K562 (cell line): Measurements from ENCODE around the gene KLHL22. TPM values are rescaled to one million over a fixed set of nuclear protein-coding genes. Genes with fewer than 3 reads are reported as not detected.

ENCODE experiments used
- ARID1B ChIP-seq: fragments of 450-650 bp; IDR thresholded peaks from 2 replicates; pipeline ENCODE4 v1.6.1; 2016; ENCODE audit warnings: antibody characterized with exemption, mild to moderate bottlenecking, inconsistent platforms
- CSDE1 ChIP-seq, 2 experiments: fragments of 450-650 bp; IDR thresholded peaks; 2 replicates each; pipeline ENCODE4 v1.6.1; 2016; ENCODE audit warnings: mild to moderate bottlenecking in 1 of 2
- ETV5 ChIP-seq: sonication (generic); formaldehyde crosslinking; IDR thresholded peaks from 2 replicates; pipeline ENCODE4 v1.4.0; 2020; ENCODE audit warnings: low read depth, mild to moderate bottlenecking, missing genetic modification reagents
- GABPB2 ChIP-seq: fragments of 250-450 bp; sonication (Bioruptor Pico); conservative IDR thresholded peaks from 2 replicates; pipeline ENCODE4 v1.5.1; 2021; ENCODE audit warnings: mild to moderate bottlenecking
- MCM7 ChIP-seq, 2 experiments: fragments of 450-650 bp; IDR thresholded peaks; 2 replicates each; pipeline ENCODE4 v1.6.1; 2016 to 2018
- SAP30 ChIP-seq: fragments of 200-600 bp; sonication (generic); IDR thresholded peaks from 2 replicates; pipeline ENCODE4 v1.6.1; 2012; ENCODE audit warnings: borderline replicate concordance, low read depth, mild to moderate bottlenecking, moderate library complexity, low read length, control low read depth, inconsistent platforms; ENCODE audit not compliant: insufficient read depth, poor library complexity, severe bottlenecking
- SIN3B ChIP-seq: fragments of 450-650 bp; IDR thresholded peaks from 2 replicates; pipeline ENCODE4 v1.6.1; 2017; ENCODE audit warnings: low read depth, mild to moderate bottlenecking, moderate library complexity
- SRF ChIP-seq, 2 experiments: fragments of 250-450, 450-650 bp in 1 of 2; sonication (Bioruptor Pico) in 1 of 2; sonication (generic) in 1 of 2; formaldehyde crosslinking; IDR thresholded peaks; 2 replicates each; pipeline versions ENCODE4 v1.5.0 to v1.5.1; 2020 to 2022; ENCODE audit warnings: mild to moderate bottlenecking in 1 of 2, missing genetic modification reagents in 1 of 2
- TCF7L2 ChIP-seq: fragments of 150-350 bp; IDR thresholded peaks from 2 replicates; pipeline ENCODE4 v1.6.1; 2016; ENCODE audit warnings: low read depth, mild to moderate bottlenecking, low read length, moderate library complexity
- YBX1 ChIP-seq: fragments of 450-650 bp; IDR thresholded peaks from 2 replicates; pipeline ENCODE4 v1.7.1; 2016; ENCODE audit warnings: mild to moderate bottlenecking
- ZNF184 ChIP-seq: sonication (generic); formaldehyde crosslinking; IDR thresholded peaks from 2 replicates; pipeline ENCODE4 v1.5.0; 2020; ENCODE audit warnings: missing genetic modification reagents
- ZNF24 ChIP-seq: fragments of 450-650 bp; IDR thresholded peaks from 2 replicates; pipeline ENCODE4 v1.6.1; 2016
- ZNF282 ChIP-seq: sonication (generic); formaldehyde crosslinking; IDR thresholded peaks from 2 replicates; pipeline ENCODE4 v1.8.1; 2023; ENCODE audit warnings: missing genetic modification reagents
- ZNF347 ChIP-seq: fragments of 450-650 bp; formaldehyde crosslinking; IDR thresholded peaks from 2 replicates; pipeline ENCODE4 v1.4.0; 2020; ENCODE audit warnings: low read depth, mild to moderate bottlenecking, moderate library complexity
- ZNF76 ChIP-seq: fragments of 250-450 bp; sonication (Bioruptor Pico); IDR thresholded peaks from 2 replicates; pipeline ENCODE4 v1.4.0; 2020; ENCODE audit warnings: mild to moderate bottlenecking, moderate library complexity, borderline replicate concordance
- polyA plus RNA-seq, 8 experiments: library from polyadenylated mRNA; depleted of rRNA in 4 of 8; stranded (reverse) in 5 of 8; unstranded in 3 of 8; fragments of >200 nt; fragmentation: Nextera tagmentation in 2 of 8; fragmentation: Illumina TruSeq in 1 of 8; extraction: Ambion mirVana in 2 of 8; extraction: Trizol in 1 of 8; gene quantifications; 2 replicates each; pipeline versions ENCODE4 v1.2.1 to v1.2.3, GENCODE V29; 2011 to 2014; ENCODE audit warnings: inconsistent platforms in 1 of 8, missing spikeins in 1 of 8
- total RNA-seq, 7 experiments: library from RNA; depleted of rRNA in 6 of 7; stranded (reverse); fragments of >200 nt in 6 of 7; fragmentation: Illumina TruSeq in 2 of 7; extraction: Trizol in 2 of 7; gene quantifications; 2 replicates each; pipeline versions ENCODE4 v1.2.1 to v1.2.3, GENCODE V29; 2011 to 2021; ENCODE audit warnings: low replicate concordance in 1 of 7
- TF ChIP-seq, protein P1 (sequence below), 2 experiments: fragments of 200-800 bp in 1 of 2; sonication (Bioruptor generic) in 1 of 2; sonication (generic) in 1 of 2; formaldehyde crosslinking in 1 of 2; IDR thresholded peaks in 1 of 2; conservative IDR thresholded peaks in 1 of 2; 2 replicates each; pipeline versions ENCODE4 v1.5.0 to v1.6.1; 2016 to 2020; ENCODE audit warnings: missing compliant biosample characterization in 1 of 2, missing genetic modification characterization in 1 of 2, missing genetic modification reagents in 1 of 2
- TF ChIP-seq, protein P2 (sequence below): sonication (generic); formaldehyde crosslinking; IDR thresholded peaks from 2 replicates; pipeline ENCODE4 v1.8.0; 2022; ENCODE audit warnings: missing genetic modification reagents, mild to moderate bottlenecking, borderline replicate concordance
- TF ChIP-seq, protein P3 (sequence below), 2 experiments: fragments of 450-650 bp in 1 of 2; IDR thresholded peaks; 2 replicates each; pipeline ENCODE4 v1.6.1; 2011 to 2017; ENCODE audit warnings: low read depth in 2 of 2, antibody characterized with exemption in 1 of 2, borderline replicate concordance in 1 of 2, low read length in 1 of 2, mild to moderate bottlenecking in 1 of 2, mixed read lengths in 1 of 2; ENCODE audit not compliant: control insufficient read depth in 1 of 2
- TF ChIP-seq, protein P4 (sequence below): fragments of 450-650 bp; IDR thresholded peaks from 2 replicates; pipeline ENCODE4 v1.6.1; 2016; ENCODE audit warnings: missing biosample characterization, missing genetic modification characterization
- TF ChIP-seq, protein P5 (sequence below): sonication (generic); formaldehyde crosslinking; IDR thresholded peaks from 2 replicates; pipeline ENCODE4 v1.9.0; 2022; ENCODE audit warnings: mild to moderate bottlenecking, missing genetic modification reagents

KLHL22 gene
- total and polyA plus RNA-seq, 9 of the 15 experiments (the other 6 are each of a cell fraction or from before 2014, with no cell fraction given): 1.3 to 25.6 (median 15.2) TPM

DNA sequence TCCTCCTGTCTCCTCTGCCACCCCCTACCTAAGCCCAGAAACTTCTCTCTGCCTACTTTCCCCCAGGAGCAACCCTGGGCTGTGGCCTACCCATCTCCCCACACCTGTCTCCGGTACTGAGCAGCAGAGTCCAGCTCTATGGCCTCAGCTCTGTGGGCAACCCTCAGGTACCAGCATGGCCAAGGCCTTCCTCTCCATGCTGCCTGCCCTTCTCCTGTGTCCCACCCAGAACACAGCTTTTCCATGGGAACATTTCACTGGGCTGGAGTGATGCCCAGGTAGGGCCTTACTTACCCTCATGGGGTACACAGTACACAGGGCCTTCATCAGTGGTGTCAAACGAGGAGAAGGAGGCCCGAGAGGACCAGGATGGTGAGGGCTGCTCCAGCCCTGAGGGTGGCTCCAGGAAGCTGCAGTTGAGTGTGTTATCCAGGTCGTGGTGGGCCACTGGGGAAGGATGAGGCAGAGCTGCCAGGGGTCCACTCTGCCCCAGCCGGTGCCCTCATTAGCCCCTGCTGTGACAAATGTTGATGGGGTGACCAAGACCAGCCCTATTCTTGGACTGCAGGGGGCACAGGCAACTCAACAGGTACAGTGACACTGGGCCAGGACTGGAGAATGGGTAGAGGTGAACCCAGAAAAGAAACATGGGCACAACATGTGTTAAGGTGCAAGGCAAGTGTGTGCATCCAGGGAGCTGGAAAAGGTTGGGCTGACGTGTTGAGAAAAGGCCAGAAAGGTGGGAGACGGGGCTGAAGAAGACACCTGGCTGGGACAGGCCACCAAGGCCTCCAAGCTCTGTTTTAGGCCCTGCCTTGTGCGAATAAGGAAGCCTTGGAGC lies 68.3 kb downstream of the KLHL22 start (continued):
- TF ChIP-seq ZNF76 (CRISPR knock-in tag) (no peak), ZNF184 (CRISPR knock-in tag) (peak; percentile 48; the same call in 1 of the 2 replicates), GABPB2 (CRISPR knock-in tag) (no peak), YBX1 (no peak), ETV5 (CRISPR knock-in tag) (no peak), ARID1B (no peak), ZNF347 (CRISPR knock-in tag) (no peak), SIN3B (no peak), SRF (CRISPR knock-in tag; IDR thresholded peaks at IDR 0.05) (0 out of 4 replicates have a peak, but pooled peaks of 1 of the 2 experiments have one; percentile 28), ZNF282 (CRISPR knock-in tag) (peak; percentile 71; the same call in 1 of the 2 replicates), TCF7L2 (no peak), CSDE1 (IDR thresholded peaks at IDR 0.05) (no peak), MCM7 (IDR thresholded peaks at IDR 0.05) (peak in 1 of 2 experiments; percentile 16; a peak in 1 of 4 replicates), SAP30 (no peak), ZNF24 (no peak)
- TF ChIP-seq, protein P1, sequence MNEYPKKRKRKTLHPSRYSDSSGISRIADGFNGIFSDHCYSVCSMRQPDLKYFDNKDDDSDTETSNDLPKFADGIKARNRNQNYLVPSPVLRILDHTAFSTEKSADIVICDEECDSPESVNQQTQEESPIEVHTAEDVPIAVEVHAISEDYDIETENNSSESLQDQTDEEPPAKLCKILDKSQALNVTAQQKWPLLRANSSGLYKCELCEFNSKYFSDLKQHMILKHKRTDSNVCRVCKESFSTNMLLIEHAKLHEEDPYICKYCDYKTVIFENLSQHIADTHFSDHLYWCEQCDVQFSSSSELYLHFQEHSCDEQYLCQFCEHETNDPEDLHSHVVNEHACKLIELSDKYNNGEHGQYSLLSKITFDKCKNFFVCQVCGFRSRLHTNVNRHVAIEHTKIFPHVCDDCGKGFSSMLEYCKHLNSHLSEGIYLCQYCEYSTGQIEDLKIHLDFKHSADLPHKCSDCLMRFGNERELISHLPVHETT (CRISPR knock-in tag; conservative IDR thresholded peaks at IDR 0.05 in 1 of 2, IDR thresholded peaks at IDR 0.05 in 1 of 2): 0 out of 4 replicates have a peak, but pooled peaks of 1 of the 2 experiments have one; percentile 37
- TF ChIP-seq, protein P2, sequence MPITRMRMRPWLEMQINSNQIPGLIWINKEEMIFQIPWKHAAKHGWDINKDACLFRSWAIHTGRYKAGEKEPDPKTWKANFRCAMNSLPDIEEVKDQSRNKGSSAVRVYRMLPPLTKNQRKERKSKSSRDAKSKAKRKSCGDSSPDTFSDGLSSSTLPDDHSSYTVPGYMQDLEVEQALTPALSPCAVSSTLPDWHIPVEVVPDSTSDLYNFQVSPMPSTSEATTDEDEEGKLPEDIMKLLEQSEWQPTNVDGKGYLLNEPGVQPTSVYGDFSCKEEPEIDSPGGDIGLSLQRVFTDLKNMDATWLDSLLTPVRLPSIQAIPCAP: no peak
- TF ChIP-seq, protein P3, sequence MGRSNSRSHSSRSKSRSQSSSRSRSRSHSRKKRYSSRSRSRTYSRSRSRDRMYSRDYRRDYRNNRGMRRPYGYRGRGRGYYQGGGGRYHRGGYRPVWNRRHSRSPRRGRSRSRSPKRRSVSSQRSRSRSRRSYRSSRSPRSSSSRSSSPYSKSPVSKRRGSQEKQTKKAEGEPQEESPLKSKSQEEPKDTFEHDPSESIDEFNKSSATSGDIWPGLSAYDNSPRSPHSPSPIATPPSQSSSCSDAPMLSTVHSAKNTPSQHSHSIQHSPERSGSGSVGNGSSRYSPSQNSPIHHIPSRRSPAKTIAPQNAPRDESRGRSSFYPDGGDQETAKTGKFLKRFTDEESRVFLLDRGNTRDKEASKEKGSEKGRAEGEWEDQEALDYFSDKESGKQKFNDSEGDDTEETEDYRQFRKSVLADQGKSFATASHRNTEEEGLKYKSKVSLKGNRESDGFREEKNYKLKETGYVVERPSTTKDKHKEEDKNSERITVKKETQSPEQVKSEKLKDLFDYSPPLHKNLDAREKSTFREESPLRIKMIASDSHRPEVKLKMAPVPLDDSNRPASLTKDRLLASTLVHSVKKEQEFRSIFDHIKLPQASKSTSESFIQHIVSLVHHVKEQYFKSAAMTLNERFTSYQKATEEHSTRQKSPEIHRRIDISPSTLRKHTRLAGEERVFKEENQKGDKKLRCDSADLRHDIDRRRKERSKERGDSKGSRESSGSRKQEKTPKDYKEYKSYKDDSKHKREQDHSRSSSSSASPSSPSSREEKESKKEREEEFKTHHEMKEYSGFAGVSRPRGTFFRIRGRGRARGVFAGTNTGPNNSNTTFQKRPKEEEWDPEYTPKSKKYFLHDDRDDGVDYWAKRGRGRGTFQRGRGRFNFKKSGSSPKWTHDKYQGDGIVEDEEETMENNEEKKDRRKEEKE (IDR thresholded peaks at IDR 0.05; ENCODE audit: borderline replicate concordance in 1 of 2, control insufficient read depth in 1 of 2, low read depth in 2 of 2, low read length in 1 of 2): no peak
- TF ChIP-seq, protein P4, sequence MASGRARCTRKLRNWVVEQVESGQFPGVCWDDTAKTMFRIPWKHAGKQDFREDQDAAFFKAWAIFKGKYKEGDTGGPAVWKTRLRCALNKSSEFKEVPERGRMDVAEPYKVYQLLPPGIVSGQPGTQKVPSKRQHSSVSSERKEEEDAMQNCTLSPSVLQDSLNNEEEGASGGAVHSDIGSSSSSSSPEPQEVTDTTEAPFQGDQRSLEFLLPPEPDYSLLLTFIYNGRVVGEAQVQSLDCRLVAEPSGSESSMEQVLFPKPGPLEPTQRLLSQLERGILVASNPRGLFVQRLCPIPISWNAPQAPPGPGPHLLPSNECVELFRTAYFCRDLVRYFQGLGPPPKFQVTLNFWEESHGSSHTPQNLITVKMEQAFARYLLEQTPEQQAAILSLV: no peak
- TF ChIP-seq, protein P5, sequence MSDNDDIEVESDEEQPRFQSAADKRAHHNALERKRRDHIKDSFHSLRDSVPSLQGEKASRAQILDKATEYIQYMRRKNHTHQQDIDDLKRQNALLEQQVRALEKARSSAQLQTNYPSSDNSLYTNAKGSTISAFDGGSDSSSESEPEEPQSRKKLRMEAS (CRISPR knock-in tag): peak; percentile 32
